SJCRH30 (cell line): Measurements from ENCODE around the gene PLXNB3. TPM values are rescaled to one million over a fixed set of nuclear protein-coding genes. Genes with fewer than 3 reads are reported as not detected.
"Not testable (repeated sequence)": the region's sequence is repeated elsewhere in the genome, so short reads cannot be mapped to it uniquely, and the experiment has no call there.

ENCODE experiments used
- DNase-seq, 2 experiments: peaks; one replicate each; pipeline ENCODE4 v3.0.0-alpha.2; 2015 to 2020
- H3K27ac ChIP-seq: fragments of 250-450 bp; sonication (Bioruptor Pico); 2 replicates; pipeline ENCODE4 v1.5.1; 2020; ENCODE audit warnings: mild to moderate bottlenecking, moderate library complexity
- H3K27me3 ChIP-seq: fragments of 250-450 bp; sonication (Bioruptor Pico); 2 replicates; pipeline ENCODE4 v1.5.1; 2020; ENCODE audit warnings: mild to moderate bottlenecking, moderate library complexity
- H3K36me3 ChIP-seq: fragments of 250-450 bp; sonication (Bioruptor Pico); 2 replicates; pipeline ENCODE4 v1.5.1; 2020; ENCODE audit warnings: mild to moderate bottlenecking, moderate library complexity
- H3K4me1 ChIP-seq: fragments of 250-450 bp; sonication (Bioruptor Pico); 2 replicates; pipeline ENCODE4 v1.5.1; 2020; ENCODE audit warnings: mild to moderate bottlenecking, moderate library complexity
- H3K4me3 ChIP-seq: fragments of 250-450 bp; sonication (Bioruptor Pico); 2 replicates; pipeline ENCODE4 v1.5.1; 2020; ENCODE audit warnings: mild to moderate bottlenecking, moderate library complexity
- H3K9me3 ChIP-seq: fragments of 250-450 bp; sonication (Bioruptor Pico); replicated peaks from 2 replicates; pipeline ENCODE4 v1.5.1; 2020; ENCODE audit warnings: mild to moderate bottlenecking, moderate library complexity
- total RNA-seq: library from RNA; depleted of rRNA; stranded (reverse); fragments of >200 nt; shearing (Covaris generic); gene quantifications from 2 replicates; pipeline ENCODE4 v1.2.3, GENCODE V29; 2014

Gene PLXNB3
- total RNA-seq, 1 experiment from 2014 or later: 2.0 TPM

- peak overlapping the region; percentile 80 for H3K27ac ChIP-seq
- peak overlapping the region; percentile 30 for H3K4me3 ChIP-seq
- H3K9me3 ChIP-seq: no peaks in the 10 kb centered on the region
- peaks cover 11% of the 10 kb centered on the region for H3K4me1 ChIP-seq
- no peak for DNase-seq
- H3K27me3 ChIP-seq: no peaks in the 10 kb centered on the region
- H3K36me3 ChIP-seq: no peaks in the 10 kb centered on the region
Observed at GRCh38 chrX:153727123-153727931, 36.7 kb upstream of the PLXNB3 start.

- Histone ChIP-seq H3K4me1 (peaks cover 11% of the 10 kb centered on the region), H3K27me3 (no peaks in the 10 kb centered on the region), H3K36me3 (no peaks in the 10 kb centered on the region), H3K9me3 (no peaks in the 10 kb centered on the region), H3K4me3 (no peak overlapping the region), H3K27ac (no peak overlapping the region)
- DNase-seq: no peak
Observed at GRCh38 chrX:153728095-153728494, 36.0 kb upstream of the PLXNB3 start.

- H3K9me3 ChIP-seq: no peaks in the 10 kb centered on the region
- H3K27me3 ChIP-seq: no peaks in the 10 kb centered on the region
- no peak for DNase-seq
- no peaks in the 10 kb centered on the region for H3K36me3 ChIP-seq
- H3K27ac ChIP-seq: no peak overlapping the region
- no peak overlapping the region for H3K4me3 ChIP-seq
- H3K4me1 ChIP-seq: peaks cover 11% of the 10 kb centered on the region
Observed at GRCh38 chrX:153728951-153729631, 35.0 kb upstream of the PLXNB3 start.

GRCh38 chrX:153730115-153730514, 33.9 kb upstream of the PLXNB3 start:
- peaks cover 11% of the 10 kb centered on the region for H3K4me1 ChIP-seq
- not testable (repeated sequence) for DNase-seq, H3K27me3 ChIP-seq, H3K9me3 ChIP-seq, H3K27ac ChIP-seq, H3K36me3 ChIP-seq, H3K4me3 ChIP-seq

GRCh38 chrX:153731117-153731844, 32.8 kb upstream of the PLXNB3 start:
- H3K36me3 ChIP-seq: no peaks in the 10 kb centered on the region
- H3K9me3 ChIP-seq: no peaks in the 10 kb centered on the region
- H3K4me3 ChIP-seq: no peak overlapping the region
- H3K27me3 ChIP-seq: no peaks in the 10 kb centered on the region
- H3K4me1 ChIP-seq: peaks cover 8% of the 10 kb centered on the region
- no peak overlapping the region for H3K27ac ChIP-seq
- no peak for DNase-seq

GRCh38 chrX:153731845-153732215, 32.2 kb upstream of the PLXNB3 start:
- H3K9me3 ChIP-seq: no peaks in the 10 kb centered on the region
- DNase-seq: no peak
- H3K36me3 ChIP-seq: no peaks in the 10 kb centered on the region
- no peak overlapping the region for H3K4me3 ChIP-seq
- H3K27ac ChIP-seq: no peak overlapping the region
- H3K27me3 ChIP-seq: no peaks in the 10 kb centered on the region
- H3K4me1 ChIP-seq: peaks cover 8% of the 10 kb centered on the region

- no peaks in the 10 kb centered on the region for H3K27me3 ChIP-seq
- no peak for DNase-seq
- H3K9me3 ChIP-seq: no peaks in the 10 kb centered on the region
- no peaks in the 10 kb centered on the region for H3K36me3 ChIP-seq
- no peak overlapping the region for H3K4me3 ChIP-seq
- peaks cover 2% of the 10 kb centered on the region for H3K4me1 ChIP-seq
- no peak overlapping the region for H3K27ac ChIP-seq
Observed at GRCh38 chrX:153732401-153732800, 31.6 kb upstream of the PLXNB3 start.

GRCh38 chrX:153733651-153734240, 30.3 kb upstream of the PLXNB3 start:
- Histone ChIP-seq H3K27me3 (no peaks in the 10 kb centered on the region), H3K4me1 (no peaks in the 10 kb centered on the region), H3K27ac (no peak overlapping the region), H3K4me3 (no peak overlapping the region), H3K9me3 (no peaks in the 10 kb centered on the region), H3K36me3 (no peaks in the 10 kb centered on the region)
- no peak for DNase-seq

- no peak for DNase-seq
Observed at GRCh38 chrX:153734871-153735270, 29.2 kb upstream of the PLXNB3 start.

GRCh38 chrX:153735274-153735673, 28.8 kb upstream of the PLXNB3 start:
- no peaks in the 10 kb centered on the region for H3K36me3 ChIP-seq
- H3K9me3 ChIP-seq: no peaks in the 10 kb centered on the region
- no peak overlapping the region for H3K4me3 ChIP-seq
- H3K27ac ChIP-seq: no peak overlapping the region
- no peaks in the 10 kb centered on the region for H3K4me1 ChIP-seq
- DNase-seq: no peak
- H3K27me3 ChIP-seq: no peaks in the 10 kb centered on the region

More at GRCh38 chrX:153734871-153735270, 29.2 kb upstream of the PLXNB3 start:
- no peaks in the 10 kb centered on the region for H3K9me3 ChIP-seq
- H3K27ac ChIP-seq: no peak overlapping the region
- H3K4me3 ChIP-seq: no peak overlapping the region
- H3K36me3 ChIP-seq: no peaks in the 10 kb centered on the region
- no peaks in the 10 kb centered on the region for H3K27me3 ChIP-seq
- H3K4me1 ChIP-seq: no peaks in the 10 kb centered on the region

- no peaks in the 10 kb centered on the region for H3K36me3 ChIP-seq
- no peaks in the 10 kb centered on the region for H3K27me3 ChIP-seq
- no peaks in the 10 kb centered on the region for H3K9me3 ChIP-seq
- H3K4me3 ChIP-seq: no peak overlapping the region
- DNase-seq: no peak
- no peaks in the 10 kb centered on the region for H3K4me1 ChIP-seq
- H3K27ac ChIP-seq: no peak overlapping the region
Observed at GRCh38 chrX:153736071-153736820, 27.8 kb upstream of the PLXNB3 start.

- no peak overlapping the region for H3K27ac ChIP-seq
- no peaks in the 10 kb centered on the region for H3K36me3 ChIP-seq
- H3K27me3 ChIP-seq: no peaks in the 10 kb centered on the region
- no peaks in the 10 kb centered on the region for H3K9me3 ChIP-seq
- peak; percentile 20 to 22 for DNase-seq
- H3K4me3 ChIP-seq: no peak overlapping the region
- no peaks in the 10 kb centered on the region for H3K4me1 ChIP-seq
Observed at GRCh38 chrX:153736871-153737441, 27.1 kb upstream of the PLXNB3 start.

- no peaks in the 10 kb centered on the region for H3K9me3 ChIP-seq
- no peak overlapping the region for H3K27ac ChIP-seq
- H3K36me3 ChIP-seq: no peaks in the 10 kb centered on the region
- H3K27me3 ChIP-seq: no peaks in the 10 kb centered on the region
- no peak overlapping the region for H3K4me3 ChIP-seq
- no peaks in the 10 kb centered on the region for H3K4me1 ChIP-seq
- DNase-seq: no peak
Observed at GRCh38 chrX:153738056-153738605, 25.9 kb upstream of the PLXNB3 start.
